ENCODE results near the gene CTTN. TPM values are rescaled to one million over a fixed set of nuclear protein-coding genes. Genes with fewer than 3 reads are reported as not detected.
"Not testable (repeated sequence)": the region's sequence is repeated elsewhere in the genome, so short reads cannot be mapped to it uniquely, and the experiment has no call there.

The CTTN gene
- total RNA-seq, 1 donor from 2014 or later, result 232 TPM

DNA sequence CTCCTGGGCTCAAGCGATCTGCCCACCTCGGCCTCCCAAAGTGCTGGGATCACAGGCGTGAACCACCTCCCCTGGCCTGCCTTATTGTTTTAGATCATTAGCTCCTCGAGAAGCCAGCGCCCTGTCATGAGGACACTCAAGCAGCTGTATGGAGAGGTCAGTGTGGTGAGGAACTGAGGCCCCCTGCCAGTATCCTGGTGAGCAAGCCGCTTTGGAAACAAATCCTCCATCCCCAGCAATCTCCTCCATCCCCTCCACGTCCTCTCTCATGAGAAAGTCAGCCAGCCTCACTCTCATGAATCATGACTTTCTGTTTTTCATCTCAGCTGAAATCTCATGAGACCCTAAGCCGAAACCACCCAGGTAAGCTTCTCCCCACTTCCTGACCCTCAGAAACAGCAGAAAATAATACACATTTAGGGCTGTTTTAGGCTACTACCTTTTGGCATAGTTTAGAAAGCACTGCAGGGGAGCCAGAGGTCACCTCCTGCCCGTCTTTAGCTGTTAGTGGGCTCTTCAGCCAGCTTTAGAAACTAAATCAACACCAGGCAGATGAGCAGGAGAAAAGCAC lies 56.0 kb downstream of the CTTN start:
- no peak for DNase-seq (ENCODE audit: low spot score)

DNA sequence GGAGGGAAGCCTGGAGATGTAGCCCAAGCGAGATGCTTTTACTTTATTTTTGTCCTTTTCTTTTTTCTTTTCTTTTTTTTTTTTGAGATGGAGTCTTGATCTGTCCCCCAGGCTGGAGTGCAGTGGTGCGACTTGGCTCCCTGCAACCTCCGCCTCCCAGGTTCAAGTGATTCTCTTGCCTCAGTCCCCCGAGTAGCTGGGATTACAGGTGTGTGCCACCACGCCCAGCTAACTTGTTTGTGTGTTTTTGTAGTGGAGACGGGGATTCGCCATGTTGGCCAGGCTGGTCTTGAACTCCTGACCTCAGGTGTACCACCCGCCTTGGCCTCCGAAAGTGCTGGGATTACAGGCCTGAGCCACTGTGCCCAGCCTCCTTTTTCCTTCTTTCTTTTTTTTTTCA lies 56.5 kb downstream of the CTTN start:
- DNase-seq (ENCODE audit: low spot score), result not testable (repeated sequence)

DNA sequence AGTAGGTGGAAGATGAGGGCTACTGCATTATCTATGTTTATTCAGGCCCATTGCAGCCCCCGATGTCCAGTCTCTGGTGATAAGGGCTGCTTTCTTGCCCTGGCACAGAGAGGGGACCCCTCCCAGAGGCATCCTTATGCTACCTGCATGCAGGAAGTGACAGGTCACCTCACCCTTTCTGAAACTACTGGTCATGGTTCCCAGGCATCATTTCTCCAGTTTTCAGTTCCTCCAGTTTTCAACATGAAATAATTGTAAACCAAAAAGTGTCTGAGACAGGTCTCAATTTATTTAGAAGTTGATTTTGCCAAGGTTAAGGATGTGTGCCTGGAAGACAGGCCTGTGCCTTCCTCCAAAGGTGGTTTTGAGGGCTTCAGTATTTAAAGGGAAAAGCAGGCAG lies 57.0 kb downstream of the CTTN start:
- no peak for DNase-seq (ENCODE audit: low spot score)

DNA sequence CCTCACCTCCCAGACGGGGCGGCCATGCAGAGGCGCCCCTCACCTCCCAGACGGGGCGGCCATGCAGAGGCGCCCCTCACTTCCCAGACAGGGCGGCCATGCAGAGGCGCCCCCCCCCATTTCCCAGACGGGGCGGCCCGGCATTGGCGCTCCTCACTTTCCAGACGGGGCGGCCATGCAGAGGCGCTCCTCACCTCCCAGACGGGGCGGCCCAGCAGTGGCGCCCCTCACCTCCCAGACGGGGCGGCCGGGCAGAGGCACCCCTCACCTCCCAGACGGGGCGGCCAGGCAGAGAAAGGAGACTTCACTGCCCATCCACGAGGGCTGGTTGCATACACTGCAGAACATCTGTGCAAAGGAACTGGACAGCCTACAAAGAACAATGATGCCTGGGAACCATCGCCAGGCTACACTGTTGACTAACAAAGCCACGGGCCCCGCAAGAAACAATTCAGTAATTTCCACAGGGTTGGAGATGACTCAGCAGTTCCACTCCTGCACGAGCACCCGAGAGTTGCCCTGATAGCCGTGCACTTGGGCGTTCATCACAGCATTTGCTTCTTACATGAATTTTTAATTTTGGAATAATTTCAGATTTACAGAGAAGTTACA lies 58.7 kb downstream of the CTTN start:
- DNase-seq (ENCODE audit: low spot score), result no peak

DNA sequence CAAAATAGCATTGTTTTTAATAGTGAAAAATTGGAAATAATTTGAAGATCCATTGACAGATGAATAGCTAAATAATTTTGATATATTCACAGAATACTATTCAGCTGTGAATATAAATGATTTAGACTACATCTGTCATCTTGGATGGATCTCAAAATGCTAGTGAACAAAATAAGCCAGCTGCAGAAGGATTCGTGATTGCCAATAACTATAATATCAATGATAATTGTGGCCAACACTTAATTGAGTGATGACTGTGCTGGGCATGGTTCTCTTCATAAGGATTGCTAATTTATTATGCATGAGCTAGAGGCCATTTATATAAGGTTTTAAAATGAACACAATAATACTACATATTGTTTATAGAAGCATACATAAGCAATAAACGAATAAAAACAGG lies 60.4 kb downstream of the CTTN start:
- DNase-seq (ENCODE audit: low spot score), result no peak

DNA sequence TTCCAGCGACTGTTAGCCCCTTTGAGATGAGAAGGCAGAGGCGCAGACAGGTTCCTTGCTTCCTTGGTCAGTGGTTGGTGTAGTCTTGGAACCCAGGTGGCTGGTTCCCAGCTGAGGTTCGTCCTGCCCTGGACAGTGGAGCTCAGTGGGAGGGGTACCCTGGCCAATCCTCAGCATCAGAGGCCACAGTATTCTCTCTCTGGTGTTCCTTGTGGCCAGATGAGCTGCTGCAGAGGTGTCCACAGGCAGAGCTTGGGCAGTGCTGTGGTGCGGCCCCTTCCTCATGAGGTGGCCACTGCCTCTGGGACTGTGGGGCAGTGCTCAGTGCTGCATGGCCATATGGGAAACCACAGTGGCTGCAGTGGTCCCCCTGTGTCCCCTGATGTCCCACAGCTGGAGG lies 61.8 kb downstream of the CTTN start:
- DNase-seq (ENCODE audit: low spot score), result no peak

DNA sequence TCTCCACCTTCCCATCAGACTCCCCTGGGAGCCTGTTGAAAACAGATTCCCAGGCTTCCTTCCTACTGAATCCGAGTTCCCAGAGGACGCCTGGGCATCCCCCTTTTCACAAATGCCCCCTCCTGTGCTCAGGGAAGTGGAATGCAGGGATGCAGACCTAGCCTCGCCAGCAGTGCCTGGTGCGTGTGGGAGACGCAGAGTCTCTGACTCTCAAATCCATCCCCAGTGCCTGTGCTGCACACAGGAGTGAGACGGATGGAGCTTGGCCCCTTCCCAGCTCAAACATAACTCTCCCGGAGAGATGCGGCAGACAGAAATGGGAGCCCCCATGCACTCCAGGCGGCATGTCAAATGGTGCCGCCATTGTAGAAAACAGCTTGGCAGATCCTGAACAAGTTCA lies 62.6 kb downstream of the CTTN start:
- DNase-seq (ENCODE audit: low spot score), result no peak

DNA sequence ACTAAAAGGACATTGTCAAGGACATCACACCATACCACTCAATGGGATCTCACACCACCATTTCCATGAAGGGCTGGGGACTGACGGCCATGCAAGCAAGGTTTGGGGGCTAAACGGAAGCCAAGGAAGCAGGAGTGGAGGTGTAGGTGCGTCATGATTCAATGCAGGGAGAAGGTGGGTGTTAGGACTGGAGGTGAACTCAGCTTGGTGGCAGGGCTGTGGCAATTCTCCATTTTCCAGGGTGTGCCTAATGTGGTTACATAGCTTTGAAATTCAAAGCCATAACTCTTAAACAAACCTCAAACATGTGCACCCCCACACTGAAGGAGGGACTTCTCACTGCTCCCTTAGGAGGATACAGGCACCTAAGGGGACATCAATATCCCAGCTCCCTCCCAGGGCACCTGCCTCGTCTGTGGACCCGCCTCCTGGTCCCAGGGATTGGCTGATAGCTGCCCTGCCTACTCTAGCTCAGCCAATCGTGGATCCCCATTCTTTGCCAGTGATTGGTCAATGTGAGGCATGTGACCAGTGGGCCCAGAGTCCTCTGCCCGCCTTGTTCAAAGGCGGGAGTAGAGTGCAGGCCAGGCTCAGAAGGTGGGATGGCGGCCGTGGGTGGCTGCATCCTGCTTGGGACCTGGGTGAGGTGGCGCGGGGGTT lies 64.6 kb downstream of the CTTN start:
- DNase-seq (ENCODE audit: low spot score), result no peak

DNA sequence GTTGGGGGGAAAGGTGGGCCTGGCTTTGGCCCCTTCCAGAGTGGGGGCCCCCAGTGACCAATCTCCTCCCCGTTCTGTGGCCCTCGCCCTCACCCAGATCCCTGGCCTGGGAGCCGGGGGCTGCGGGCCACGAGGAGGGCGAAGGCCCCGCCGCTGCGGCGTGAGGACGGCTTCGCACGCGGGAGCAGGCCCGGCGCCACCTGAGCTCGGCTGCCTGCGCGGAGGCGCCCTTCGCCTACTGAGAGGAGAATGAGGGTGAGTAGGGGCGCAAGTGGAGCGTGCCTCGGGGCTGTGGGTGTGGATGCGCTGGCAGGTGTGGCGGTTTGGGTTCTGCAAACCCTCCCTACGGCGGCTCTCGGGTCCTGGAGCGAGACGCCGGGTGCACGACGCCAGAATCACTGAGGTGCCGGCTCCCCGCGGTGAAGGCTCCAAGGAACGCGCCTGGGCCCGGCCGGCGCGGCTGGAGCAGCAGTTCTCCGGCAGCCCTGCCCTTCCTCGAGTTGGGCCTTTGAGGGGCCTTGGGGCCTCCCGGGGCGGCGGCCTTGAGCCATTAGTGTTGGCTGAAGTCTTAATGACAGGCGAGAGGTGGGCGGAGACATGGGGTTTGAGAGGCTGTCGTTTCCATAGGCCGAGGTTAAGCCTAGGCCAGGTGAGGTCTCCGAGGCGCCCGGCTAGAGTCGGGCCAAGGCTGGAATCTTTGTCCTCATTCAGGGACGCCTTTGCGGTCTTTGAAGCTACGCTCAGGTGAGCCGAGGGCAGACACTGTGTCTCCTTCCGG lies 65.3 kb downstream of the CTTN start:
- DNase-seq (ENCODE audit: low spot score), result no peak

DNA sequence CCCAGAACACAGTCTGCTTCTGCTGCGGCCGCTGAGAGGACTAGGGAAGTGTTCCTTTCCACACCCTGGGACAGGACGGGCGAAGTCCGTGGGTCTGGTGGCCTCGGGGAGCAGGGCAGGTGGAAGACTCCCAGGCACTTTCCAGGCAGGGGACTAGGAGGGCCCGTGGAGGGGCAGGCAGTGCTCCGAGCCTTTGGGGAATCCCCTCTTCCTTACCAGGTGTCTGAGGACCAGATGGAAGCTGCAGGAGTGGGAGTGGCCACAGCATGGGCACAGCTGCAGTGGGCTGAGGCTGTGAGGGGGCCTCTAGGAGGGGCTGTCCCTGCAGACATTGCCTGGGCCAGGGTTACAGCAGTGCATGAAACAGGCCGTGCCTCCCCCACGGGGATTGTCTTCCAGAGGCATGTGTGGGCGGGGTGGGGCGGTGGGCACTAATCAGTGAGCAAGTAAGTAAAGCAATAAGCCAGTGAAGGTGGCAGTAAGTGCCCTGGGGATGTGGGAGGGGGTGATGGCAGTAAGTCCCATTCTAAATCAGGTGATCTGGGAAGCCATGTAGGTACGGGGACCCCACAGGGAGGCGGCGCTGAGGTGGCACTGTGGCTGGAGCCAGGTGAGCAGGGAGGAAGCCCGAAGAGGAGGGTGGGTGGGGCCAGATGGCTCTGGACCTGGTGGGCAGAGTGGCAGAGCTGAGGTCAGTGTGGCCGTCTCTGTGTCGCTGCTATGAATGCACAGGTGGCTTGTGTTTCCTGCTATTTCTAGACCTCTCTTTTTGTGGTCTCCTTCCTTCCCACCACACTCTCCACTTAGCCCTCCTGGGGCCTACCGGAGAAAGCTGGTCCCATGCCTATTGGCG lies 66.4 kb downstream of the CTTN start:
- DNase-seq (ENCODE audit: low spot score), result no peak

DNA sequence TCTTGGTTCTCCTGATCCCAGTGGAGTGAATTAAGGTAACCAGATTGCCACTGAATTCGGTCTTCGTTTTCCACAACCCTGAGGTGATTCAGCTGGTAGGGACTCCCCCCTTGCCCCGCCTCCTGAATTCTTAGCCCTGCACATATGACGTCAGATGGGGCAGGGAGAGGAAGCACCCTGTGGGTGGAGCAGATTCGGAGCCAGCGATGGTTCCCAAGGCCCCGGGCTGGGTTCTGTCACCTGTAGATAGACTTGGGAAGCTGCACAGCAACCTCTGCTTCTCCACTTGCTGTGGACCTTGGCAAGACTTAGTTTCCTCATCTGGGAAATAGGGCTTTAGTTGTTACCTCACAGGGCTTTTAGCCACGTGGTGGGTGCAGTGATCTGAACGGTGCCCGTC lies 67.8 kb downstream of the CTTN start:
- DNase-seq (ENCODE audit: low spot score), result no peak

DNA sequence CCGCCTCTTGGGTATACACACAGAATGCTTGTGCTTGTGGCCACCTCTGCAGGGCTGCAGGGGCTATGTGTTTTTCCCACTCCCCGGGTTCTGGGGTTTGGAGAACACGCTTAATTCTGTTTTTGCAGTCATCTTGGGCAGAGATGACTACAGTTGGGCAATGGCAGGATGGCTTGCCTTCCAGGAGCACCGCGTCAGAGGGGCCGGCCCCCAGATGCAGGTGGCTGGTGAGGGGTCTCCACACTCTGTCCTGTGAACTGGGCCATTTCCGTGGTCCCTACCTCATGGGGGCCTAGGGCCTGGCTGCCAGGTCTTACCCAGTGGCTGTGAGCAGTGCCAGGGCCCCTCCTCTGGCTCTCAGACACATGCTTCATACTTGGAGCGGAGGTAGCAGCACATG lies 68.3 kb downstream of the CTTN start:
- DNase-seq (ENCODE audit: low spot score), result no peak

DNA sequence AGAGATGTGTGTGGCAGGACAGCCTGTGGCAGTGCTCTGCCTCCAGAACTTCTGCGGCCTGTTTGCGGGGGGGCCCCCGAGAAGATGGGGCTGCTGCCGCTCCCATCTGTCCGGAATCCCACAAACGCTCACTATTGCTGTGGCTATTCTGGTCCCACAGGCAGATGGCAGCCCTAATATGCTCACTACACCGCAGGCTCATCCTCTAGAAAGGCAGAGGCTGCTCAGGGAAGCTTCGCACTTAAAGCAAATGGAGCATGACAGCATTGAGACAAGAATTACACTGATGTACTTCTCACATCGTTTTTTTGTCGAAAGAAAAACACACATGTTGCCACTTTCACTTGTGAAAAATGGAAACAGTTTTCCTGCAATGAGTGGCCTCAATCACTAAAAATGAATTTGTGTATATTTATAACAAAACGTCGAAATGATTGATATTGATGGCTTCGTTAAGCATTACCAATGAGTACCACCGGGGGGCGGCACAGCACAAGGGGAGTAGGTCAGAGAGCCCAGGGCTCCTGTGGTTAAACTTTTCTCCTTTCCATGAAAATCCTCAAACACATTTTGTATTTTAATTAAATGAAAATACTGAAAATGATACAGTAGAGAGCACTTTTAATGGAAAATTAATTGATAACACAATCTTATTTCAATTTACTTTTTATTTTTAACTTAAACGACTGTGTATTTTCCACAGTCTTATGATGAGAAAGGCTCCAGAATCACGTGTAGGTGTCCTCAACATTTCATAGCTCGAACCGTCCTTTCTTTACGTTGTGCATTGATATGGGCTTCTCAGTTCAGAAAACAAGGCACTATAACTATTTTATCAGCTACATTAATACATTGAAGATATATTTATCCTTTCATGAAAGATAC lies 69.1 kb downstream of the CTTN start:
- DNase-seq (ENCODE audit: low spot score), result no peak

DNA sequence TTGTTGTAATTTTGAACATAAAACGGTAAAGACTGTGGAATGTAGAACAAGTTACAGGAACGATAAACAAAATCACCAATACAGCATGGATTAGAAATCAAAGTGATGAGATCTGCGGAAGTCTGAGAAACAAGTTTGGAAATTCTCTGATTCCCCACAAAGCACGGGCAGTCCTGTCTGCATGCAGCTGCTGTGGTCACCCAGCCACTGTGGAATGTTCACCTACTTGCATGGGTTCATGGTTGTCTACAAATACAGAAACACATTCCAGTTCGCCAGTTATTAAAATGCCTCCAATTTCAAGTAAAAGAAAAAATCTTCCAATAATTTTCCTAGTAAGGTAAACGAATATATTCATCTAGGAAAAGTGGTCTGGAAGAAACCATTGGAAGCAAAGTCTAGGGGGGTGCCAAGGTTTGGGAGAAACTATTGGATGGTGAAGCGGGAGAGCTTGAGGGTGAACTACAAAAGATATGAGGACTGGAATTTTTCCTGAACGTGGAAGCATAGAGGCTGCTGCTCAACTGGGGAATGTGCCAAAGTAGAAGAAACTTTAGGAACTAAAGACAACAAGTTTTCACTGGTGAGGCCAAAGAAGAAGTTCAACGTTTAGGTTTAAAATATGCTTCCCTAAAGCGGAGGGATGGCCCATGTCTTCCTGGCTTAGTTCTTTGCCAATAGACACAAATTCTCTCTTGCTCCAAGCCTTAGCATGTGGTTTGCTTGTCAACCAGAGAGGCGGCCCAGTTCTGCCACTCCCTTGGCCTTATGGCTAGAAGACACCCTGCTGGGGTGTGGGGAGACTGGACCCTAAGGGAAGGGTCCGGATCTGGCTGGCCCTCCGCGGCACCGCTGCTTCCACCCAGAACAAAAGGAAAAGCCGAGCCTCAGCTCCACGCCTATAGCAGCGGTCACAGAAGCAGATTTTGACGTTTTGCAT lies 70.2 kb downstream of the CTTN start:
- no peak for DNase-seq (ENCODE audit: low spot score)

DNA sequence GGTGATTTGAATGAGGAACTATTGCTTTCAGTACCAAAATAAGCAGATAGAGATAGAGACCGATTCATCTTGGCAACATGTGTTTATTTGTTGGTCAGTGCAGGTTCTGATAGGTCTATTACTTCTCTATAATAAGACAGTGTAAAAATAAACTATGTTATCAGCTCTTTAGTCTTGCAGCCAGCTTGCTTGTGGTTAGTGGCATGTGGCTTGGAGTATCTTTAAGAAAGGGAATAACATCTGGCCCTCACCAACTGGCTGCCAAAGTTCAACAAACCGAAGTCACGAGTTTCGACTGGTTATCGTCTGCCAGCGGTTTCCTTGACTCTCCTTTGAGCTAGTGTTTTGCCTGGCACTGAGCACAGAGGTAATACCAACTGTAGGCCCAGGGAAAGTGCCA lies 71.8 kb downstream of the CTTN start:
- DNase-seq (ENCODE audit: low spot score), result no peak

DNA sequence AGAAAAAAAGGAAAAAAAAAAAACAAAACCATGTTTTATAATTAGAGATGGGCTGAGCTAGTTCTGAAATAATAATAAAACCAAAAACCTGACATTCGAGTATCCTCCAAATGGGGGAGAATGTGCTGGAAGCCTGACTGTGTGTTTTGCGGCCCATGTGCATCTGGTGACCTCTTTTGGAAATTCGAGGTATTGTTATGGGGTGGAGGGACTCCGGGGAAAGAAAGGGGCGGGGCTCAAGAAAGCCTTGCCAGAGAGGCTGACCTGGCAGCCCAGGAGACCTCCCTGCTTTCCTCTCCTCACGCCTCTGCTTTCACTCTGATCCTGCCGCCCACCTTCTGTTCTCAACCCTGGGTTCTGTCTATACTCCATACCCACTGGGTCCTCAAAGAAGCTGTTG lies 72.9 kb downstream of the CTTN start:
- no peak for DNase-seq (ENCODE audit: low spot score)

DNA sequence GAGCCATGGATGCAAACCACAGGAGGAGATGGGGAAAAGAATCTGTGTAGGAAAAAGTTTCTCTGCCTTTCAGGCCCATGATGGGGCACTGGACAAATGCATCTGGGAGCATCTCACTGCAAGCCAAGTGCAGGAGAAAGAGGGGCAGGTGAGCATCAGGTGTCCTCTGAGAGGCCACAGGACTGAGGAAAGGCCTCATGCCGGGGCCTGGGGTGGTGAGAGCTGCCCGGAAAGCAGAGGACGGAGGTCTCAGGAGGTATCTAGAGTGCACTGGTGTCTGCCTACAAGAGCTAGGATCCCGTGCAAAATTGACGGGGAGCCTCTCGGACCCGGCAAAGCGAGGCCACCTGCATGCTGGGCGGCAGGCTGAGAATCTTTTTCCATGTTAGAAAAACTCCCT lies 73.9 kb downstream of the CTTN start:
- no peak for DNase-seq (ENCODE audit: low spot score)

DNA sequence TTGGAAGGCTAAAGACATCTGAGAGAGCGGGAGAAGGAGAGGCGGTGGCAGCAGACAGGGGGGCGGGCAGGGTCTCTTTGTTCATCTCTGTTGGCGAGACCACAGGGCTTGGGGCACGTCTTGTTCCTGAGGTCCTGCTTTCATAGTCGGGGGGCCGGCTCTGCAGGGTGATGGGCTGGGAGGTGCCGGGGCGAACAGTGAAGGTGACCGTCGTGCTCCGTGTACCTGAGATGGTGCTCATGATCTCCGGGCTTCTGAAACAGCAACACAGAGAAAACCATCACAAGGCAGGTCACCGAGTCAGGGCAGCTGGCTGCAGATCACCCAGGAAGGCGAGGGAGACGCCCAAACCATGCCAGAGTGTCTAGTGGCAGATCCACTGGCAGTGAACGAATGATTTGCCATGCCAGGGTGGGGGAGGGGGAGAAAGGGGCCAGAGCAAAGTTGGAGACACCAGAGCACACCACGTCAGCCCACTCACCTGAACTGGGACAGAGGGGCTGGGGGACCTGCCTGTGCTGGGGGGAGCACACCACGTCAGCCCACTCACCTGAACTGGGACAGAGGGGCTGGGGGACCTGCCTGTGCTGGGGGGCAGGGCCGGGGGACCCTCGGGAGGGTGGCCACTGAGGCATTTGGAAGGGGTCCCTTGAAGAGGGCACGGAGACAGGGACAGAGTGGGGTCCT lies 75.0 kb downstream of the CTTN start:
- DNase-seq (ENCODE audit: low spot score), result no peak

All from mesenteric fat pad (tissue), 1 donor.